EH (cell line): Measurements from ENCODE around the gene ZC3H10.

Experiments
- DNase-seq: peaks from one replicate; pipeline ENCODE4 v3.0.0-alpha.2; 2015; ENCODE audit warnings: low read depth

ZC3H10 gene

GRCh38 chr12:56154818-56155217 lies 36.8 kb downstream of the ZC3H10 start:
- DNase-seq, result no peak

- no peak for DNase-seq
Measured at GRCh38 chr12:56155256-56155845, 37.3 kb downstream of the ZC3H10 start.

GRCh38 chr12:56156464-56157200 lies 38.6 kb downstream of the ZC3H10 start:
- DNase-seq, result peak; percentile 41

GRCh38 chr12:56157201-56158028 lies 39.3 kb downstream of the ZC3H10 start:
- DNase-seq, result peak; percentile 93

- DNase-seq, result peak; percentile 98
Measured at GRCh38 chr12:56158029-56158925, 40.2 kb downstream of the ZC3H10 start, which contains the start of gene MYL6. MYL6 (plus strand) TSS chr12:56158359; CDS start chr12:56158402, 43 bp downstream.

GRCh38 chr12:56158926-56159461 lies 40.9 kb downstream of the ZC3H10 start:
- peak; percentile 90 for DNase-seq

- no peak for DNase-seq
Measured at GRCh38 chr12:56159482-56160192, 41.6 kb downstream of the ZC3H10 start.

GRCh38 chr12:56160193-56160763 lies 42.2 kb downstream of the ZC3H10 start:
- peak; percentile 72 for DNase-seq

- DNase-seq, result no peak
Measured at GRCh38 chr12:56160894-56161689, 43.0 kb downstream of the ZC3H10 start.

GRCh38 chr12:56161690-56162351 lies 43.8 kb downstream of the ZC3H10 start:
- DNase-seq, result peak; percentile 15

GRCh38 chr12:56162468-56163290 lies 44.6 kb downstream of the ZC3H10 start:
- peak; percentile 36 for DNase-seq

GRCh38 chr12:56163533-56164344 lies 45.7 kb downstream of the ZC3H10 start:
- DNase-seq, result peak; percentile 41

GRCh38 chr12:56164345-56164729 lies 46.3 kb downstream of the ZC3H10 start:
- DNase-seq, result peak; percentile 31

- DNase-seq, result peak; percentile 42
Measured at GRCh38 chr12:56165369-56165768, 47.3 kb downstream of the ZC3H10 start.

GRCh38 chr12:56169229-56169759 lies 51.2 kb downstream of the ZC3H10 start:
- DNase-seq, result no peak

GRCh38 chr12:56172839-56173238 lies 54.8 kb downstream of the ZC3H10 start:
- DNase-seq, result no peak
